PFSK-1 (cell line): ENCODE data around the gene SP1.

Experiments
- POLR2AphosphoS5 ChIP-seq: IDR thresholded peaks from 2 replicates; pipeline ENCODE4 v1.6.1; 2012; ENCODE audit warnings: low read depth, mild to moderate bottlenecking, control low read depth, low read length, moderate library complexity
- REST ChIP-seq, 2 experiments: IDR thresholded peaks; 2 replicates each; pipeline versions ENCODE4 v1.6.1 to v1.8.0; 2011 to 2012; ENCODE audit warnings: low read depth in 2 of 2, low read length in 2 of 2, control low read depth in 1 of 2, inconsistent platforms in 1 of 2, mild to moderate bottlenecking in 1 of 2, moderate library complexity in 1 of 2; ENCODE audit not compliant: insufficient read depth in 1 of 2
- TAF1 ChIP-seq: IDR thresholded peaks from 2 replicates; pipeline ENCODE4 v1.6.1; 2012; ENCODE audit warnings: low read length, control low read depth, borderline replicate concordance; ENCODE audit not compliant: insufficient read depth

- TF ChIP-seq REST (IDR thresholded peaks at IDR 0.05; ENCODE audit: insufficient read depth in 1 of 2, low read depth in 2 of 2, low read length in 2 of 2) (no peak), TAF1 (no peak), POLR2AphosphoS5 (no peak)
These were observed 21.0 kb upstream of the SP1 start for GRCh38 chr12:53358836-53359419.
